ENCODE measurements around the gene OSGIN1. TPM values are rescaled to one million over a fixed set of nuclear protein-coding genes. Genes with fewer than 3 reads are reported as not detected.

The OSGIN1 gene
- total RNA-seq, 1 donor from 2014 or later, result 0.68 TPM

DNA sequence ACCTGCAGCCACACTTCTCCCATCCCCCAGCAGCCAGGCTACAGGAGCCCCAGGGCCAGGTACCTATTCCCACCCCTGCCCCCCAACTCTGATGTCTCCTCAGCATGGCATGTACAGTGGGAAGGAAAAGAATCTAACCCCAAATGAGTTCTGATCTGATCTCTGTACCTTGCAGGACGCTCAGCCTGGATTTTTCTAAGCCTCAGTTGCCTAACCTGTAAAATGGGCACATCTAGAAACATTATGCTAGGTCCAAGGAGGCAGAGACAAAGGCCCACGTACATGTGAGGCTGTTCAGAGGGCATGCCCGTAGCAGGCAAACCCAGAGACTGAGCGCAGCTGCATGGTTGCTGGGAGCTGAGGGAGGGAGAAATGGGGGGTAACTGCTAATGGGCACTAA is 54.5 kb downstream of the OSGIN1 start:
- DNase-seq, result no peak

DNA sequence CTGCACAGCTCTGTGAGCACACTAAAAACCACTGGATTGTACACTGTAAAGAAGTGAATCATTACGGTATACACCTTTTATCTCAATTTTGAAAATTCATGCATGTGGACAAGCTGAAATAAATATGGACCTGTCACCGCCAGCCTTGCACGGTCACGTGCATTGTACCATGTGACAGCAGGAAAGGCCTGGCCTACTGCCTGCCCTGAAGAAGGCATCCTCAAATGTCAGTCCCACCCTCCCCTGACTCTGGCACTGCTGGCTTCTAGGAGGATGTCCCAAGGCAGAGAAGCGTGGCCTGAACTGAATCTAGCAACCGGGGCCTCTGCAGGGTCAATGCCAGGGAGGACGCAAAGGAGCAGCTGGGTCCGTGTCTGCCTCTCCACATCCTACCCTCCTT is 54.9 kb downstream of the OSGIN1 start:
- DNase-seq, result no peak

DNA sequence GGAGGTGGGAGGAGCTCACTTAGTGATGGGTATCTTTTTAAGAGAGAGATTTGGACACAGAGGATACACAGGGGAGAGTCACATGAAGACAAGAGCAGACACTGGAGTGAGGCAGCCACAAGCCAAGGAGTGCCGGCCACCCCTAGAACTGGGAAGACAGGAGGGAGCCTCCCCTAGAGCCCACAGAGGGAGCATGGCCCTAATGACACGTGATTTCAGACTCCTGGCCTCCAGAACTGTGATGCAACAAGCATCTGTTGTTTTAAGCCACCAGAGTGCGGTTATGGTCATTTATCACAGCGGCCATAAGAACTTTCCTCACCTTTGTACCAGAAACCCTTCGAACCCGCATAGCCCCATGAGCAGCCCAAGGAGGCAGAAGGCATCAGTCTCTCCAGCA is 56.2 kb downstream of the OSGIN1 start:
- DNase-seq, result no peak

DNA sequence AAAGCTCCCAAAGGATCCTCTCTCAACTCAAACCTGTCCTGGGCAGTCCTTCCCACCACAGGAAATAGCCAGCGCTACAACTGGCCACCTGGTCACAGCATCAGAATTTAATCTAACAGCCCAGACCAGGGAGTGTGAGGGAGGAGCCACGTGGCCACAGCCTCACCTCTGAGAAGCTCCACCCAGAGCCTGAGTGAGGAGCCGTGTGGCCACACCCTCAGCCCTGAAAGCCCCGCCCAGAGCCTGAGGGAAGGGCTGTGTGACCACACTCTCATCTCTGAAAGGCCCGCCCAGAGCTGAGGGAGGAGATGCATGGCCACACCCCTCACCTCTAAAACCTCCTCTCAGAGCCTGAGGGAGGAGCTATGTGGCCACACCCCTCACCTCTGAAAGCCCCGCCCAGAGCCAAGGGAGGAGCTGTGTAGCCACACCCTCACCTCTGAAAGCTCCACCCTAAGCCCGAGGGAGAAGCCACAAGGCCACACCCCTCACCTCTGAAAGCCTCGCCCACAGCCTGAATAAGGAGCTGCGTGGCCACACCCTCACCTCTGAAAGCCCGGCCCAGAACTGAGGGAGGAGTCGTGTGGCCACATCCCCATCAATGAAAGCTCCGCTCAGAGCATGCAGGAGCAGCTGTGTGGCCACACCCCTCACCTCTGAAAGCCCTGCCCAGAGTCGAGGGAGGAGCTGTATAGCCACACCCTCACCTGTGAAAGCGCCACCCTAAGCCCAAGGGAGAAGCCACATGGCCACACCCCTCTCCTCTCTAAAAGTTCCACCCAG is 60.9 kb downstream of the OSGIN1 start:
- peak; percentile 43 for DNase-seq

DNA sequence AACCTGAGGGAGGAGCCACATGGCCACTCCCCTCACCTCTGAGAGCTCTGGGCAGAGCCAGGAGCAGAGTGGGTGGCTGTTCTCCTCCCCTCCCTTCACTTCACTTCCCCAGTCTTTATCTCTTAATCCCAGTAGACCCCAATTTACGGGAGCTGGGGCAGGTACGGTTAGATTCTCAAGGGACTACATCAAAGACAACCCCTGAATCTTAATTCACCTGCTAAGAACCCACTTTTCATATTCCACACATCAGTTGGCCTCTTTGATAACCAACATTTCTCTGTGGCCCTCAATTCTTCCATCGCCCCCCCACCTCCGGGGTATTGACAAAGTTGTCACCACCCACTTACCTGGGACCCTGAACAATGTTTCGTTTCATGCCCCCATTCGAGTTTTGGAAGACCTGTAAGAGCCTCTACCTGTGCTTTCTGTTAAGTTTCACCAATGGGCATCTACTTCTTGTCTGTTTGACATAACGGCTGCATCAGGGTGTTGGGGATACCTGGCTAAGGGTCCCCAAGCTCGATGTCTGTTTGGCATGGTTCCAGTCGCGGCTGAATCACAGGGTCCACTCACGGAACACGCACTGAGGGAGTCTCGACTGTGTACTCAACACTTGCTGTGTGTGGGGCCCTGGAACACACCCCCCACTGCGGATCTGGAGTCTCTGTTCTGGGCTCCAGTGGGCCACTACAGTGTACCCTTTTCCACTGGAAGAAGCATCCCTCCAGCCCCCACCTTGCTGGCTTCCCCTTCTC is 61.7 kb downstream of the OSGIN1 start:
- DNase-seq, result no peak

DNA sequence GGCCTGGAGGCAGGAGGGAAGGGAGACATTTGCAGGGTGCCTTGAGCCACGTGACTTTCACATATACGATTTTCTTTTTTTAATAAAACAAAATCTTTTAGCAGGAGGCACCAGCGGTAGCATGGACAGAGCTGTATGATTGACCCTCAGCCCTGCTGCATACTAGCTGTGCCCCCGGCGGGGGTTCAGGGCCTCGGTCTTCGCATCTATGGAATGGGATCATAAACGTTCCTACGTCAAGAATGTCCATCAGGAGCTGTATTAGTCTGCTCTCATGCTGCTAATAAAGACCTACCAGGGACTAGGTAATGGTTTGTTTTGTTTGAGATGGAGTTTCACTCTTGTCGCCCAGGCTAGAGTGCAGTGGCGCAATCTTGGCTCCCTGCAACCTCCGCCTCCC is 62.4 kb downstream of the OSGIN1 start:
- no peak for DNase-seq

Other genes starting within 250 kb of the OSGIN1 start
- gene HSBP1, start 145.3 kb upstream of the OSGIN1 start, total RNA-seq, result 40.2 and 70.5 TPM in 2 replicates
- 2.6 and 5.6 TPM in 2 replicates for gene MLYCD, start 54.1 kb upstream of the OSGIN1 start, total RNA-seq
- gene NECAB2, start 15.0 kb downstream of the OSGIN1 start, total RNA-seq, result not detected in 2 replicates
- not detected in 2 replicates for gene SLC38A8, start 89.6 kb downstream of the OSGIN1 start, total RNA-seq
- 120 and 138 TPM in 2 replicates for gene MBTPS1, start 163.7 kb downstream of the OSGIN1 start, total RNA-seq
- gene HSDL1, start 191.9 kb downstream of the OSGIN1 start, total RNA-seq, result 28.2 and 32.0 TPM in 2 replicates
- under 0.01 TPM in 1 of 2 replicates, not detected in the other for gene DNAAF1, start 192.1 kb downstream of the OSGIN1 start, total RNA-seq
- 16.8 and 24.2 TPM in 2 replicates for gene TAF1C, start 233.8 kb downstream of the OSGIN1 start, total RNA-seq
- not detected in 2 replicates for gene ADAD2, start 237.9 kb downstream of the OSGIN1 start, total RNA-seq

Measured in dermis blood vessel endothelial cell (primary cell).